ENCODE results near the gene DRAXIN. TPM values are rescaled to one million over a fixed set of nuclear protein-coding genes. Genes with fewer than 3 reads are reported as not detected.

Gene DRAXIN
- total RNA-seq, 1 experiment from 2014 or later = 20.5 TPM

- no peaks in the 10 kb centered on the region for H4K20me1 ChIP-seq (ENCODE audit: control insufficient read depth, insufficient read depth, insufficient read length)
- H4K8ac ChIP-seq (replicated peaks; ENCODE audit: insufficient read length, low read depth, low read length) = no peak overlapping the region
- H2BK120ac ChIP-seq (ENCODE audit: low read depth, low read length, poor library complexity, severe bottlenecking) = no peak overlapping the region
- H3K9me3 ChIP-seq (ENCODE audit: control insufficient read depth, low read depth, low read length) = no peaks in the 10 kb centered on the region
- Mint-ChIP-seq H3K27ac (no peak overlapping the region), H3K4me1 (peaks cover 18 to 28% of the 10 kb centered on the region in 2 experiments), H3K27me3 (ENCODE audit: low read depth) (peaks cover 45% of the 10 kb centered on the region), H3K9me3 (no peaks in the 10 kb centered on the region; a peak in 1 of 5 replicates), H3K4me3 (peak overlapping the region in 1 of 2 experiments; percentile 41; a peak in 1 of 5 replicates), H3K36me3 (ENCODE audit: insufficient read depth in 1 of 3, low read depth in 3 of 3) (no peaks in the 10 kb centered on the region; a peak in 1 of 7 replicates)
- H3K23me2 ChIP-seq (ENCODE audit: insufficient read length, low read depth, low read length, poor library complexity, severe bottlenecking) = peaks cover 3% of the 10 kb centered on the region
- no peak overlapping the region for H3K27ac ChIP-seq (ENCODE audit: insufficient read length, low read depth, low read length)
- no peak overlapping the region for H2BK20ac ChIP-seq (ENCODE audit: low read depth, low read length, poor library complexity, severe bottlenecking)
- H3K9ac ChIP-seq (ENCODE audit: extremely low read depth, insufficient read length, low read length) = no peak overlapping the region
- no peak overlapping the region for H3K23ac ChIP-seq (ENCODE audit: insufficient read length, low read depth, low read length)
- no peak overlapping the region for H3K18ac ChIP-seq (ENCODE audit: insufficient read length, low read depth, low read length)
- H2BK5ac ChIP-seq (ENCODE audit: insufficient read length, low read length) = no peak overlapping the region
- H2BK15ac ChIP-seq (ENCODE audit: low read depth, low read length) = no peak overlapping the region
- peak overlapping the region; percentile 14 for H3K4me2 ChIP-seq (ENCODE audit: insufficient read depth, insufficient read length, low read length)
- no peaks in the 10 kb centered on the region; the same call in 1 of the 2 replicates for H3K27me3 ChIP-seq (ENCODE audit: insufficient read depth, low read length)
- H2BK12ac ChIP-seq (ENCODE audit: insufficient read length, low read depth, low read length) = no peak overlapping the region
- no peaks in the 10 kb centered on the region for H3K79me1 ChIP-seq (ENCODE audit: insufficient read depth, low read depth, low read length, poor library complexity, severe bottlenecking)
- no peak overlapping the region for H3K56ac ChIP-seq (ENCODE audit: insufficient read length, low read depth, low read length)
- no peak overlapping the region for H3K4ac ChIP-seq (ENCODE audit: low read depth, low read length)
- no CpG with 5 or more reads among the region's 21 CpGs for WGBS (ENCODE audit: extremely low coverage, insufficient read length, low lambda C conversion rate)
- no peak overlapping the region for H2AK5ac ChIP-seq (ENCODE audit: insufficient read length, low read length)
- no peak overlapping the region for H2AFZ ChIP-seq (ENCODE audit: low read length)
- H3K14ac ChIP-seq (ENCODE audit: insufficient read depth, low read length) = no peak overlapping the region
- H3T11ph ChIP-seq (ENCODE audit: low read length) = no peak overlapping the region
- H4K91ac ChIP-seq (ENCODE audit: insufficient read length, low read depth, low read length) = no peak overlapping the region
- H3K4me1 ChIP-seq (ENCODE audit: insufficient read depth, low read length) = no peaks in the 10 kb centered on the region
- DNase-seq = no peak
- no peak overlapping the region for H4K5ac ChIP-seq (ENCODE audit: insufficient read length, low read depth, low read length)
- TF ChIP-seq CTCF (conservative IDR thresholded peaks at IDR 0.05) = no peak
- H3K79me2 ChIP-seq (ENCODE audit: insufficient read depth, low read length) = no peaks in the 10 kb centered on the region
These were observed 41.7 kb upstream of the DRAXIN start for GRCh38 chr1:11649624-11650330.

All from H9 (cell line).